ENCODE data around the gene ARHGEF6.

The ARHGEF6 gene

GRCh38 chrX:136714626-136715599 lies 65.8 kb downstream of the ARHGEF6 start:
- H3K9ac ChIP-seq (ENCODE audit: low read depth, low read length) = no peak overlapping the region
- H3K36me3 ChIP-seq (ENCODE audit: insufficient read depth, low read length) = no peaks in the 10 kb centered on the region
- peaks cover 5% of the 10 kb centered on the region for H3K4me1 ChIP-seq (ENCODE audit: control insufficient read depth, insufficient read depth, low read length)
- no peak overlapping the region for H3K4me3 ChIP-seq (ENCODE audit: low read length)
- H3K27me3 ChIP-seq (ENCODE audit: control insufficient read depth, insufficient read depth, low read length) = no peaks in the 10 kb centered on the region
- no peaks in the 10 kb centered on the region for H3K9me3 ChIP-seq (replicated peaks; ENCODE audit: low read length)
- no peak overlapping the region for H3K4me2 ChIP-seq (ENCODE audit: low read length)

- H3K9ac ChIP-seq (ENCODE audit: low read depth, low read length) = no peak overlapping the region
- H3K9me3 ChIP-seq (replicated peaks; ENCODE audit: low read length) = no peaks in the 10 kb centered on the region
- H3K27me3 ChIP-seq (ENCODE audit: control insufficient read depth, insufficient read depth, low read length) = no peaks in the 10 kb centered on the region
- no peaks in the 10 kb centered on the region for H3K36me3 ChIP-seq (ENCODE audit: insufficient read depth, low read length)
- no peak overlapping the region for H3K4me3 ChIP-seq (ENCODE audit: low read length)
- no peak overlapping the region for H3K4me2 ChIP-seq (ENCODE audit: low read length)
- peaks cover 5% of the 10 kb centered on the region for H3K4me1 ChIP-seq (ENCODE audit: control insufficient read depth, insufficient read depth, low read length)
Observed at GRCh38 chrX:136712650-136713310, 68.0 kb downstream of the ARHGEF6 start.

- no peak overlapping the region for H3K9ac ChIP-seq (ENCODE audit: low read depth, low read length)
- H3K9me3 ChIP-seq (replicated peaks; ENCODE audit: low read length) = no peaks in the 10 kb centered on the region
- no peak overlapping the region for H3K4me2 ChIP-seq (ENCODE audit: low read length)
- H3K27me3 ChIP-seq (ENCODE audit: control insufficient read depth, insufficient read depth, low read length) = no peaks in the 10 kb centered on the region
- H3K4me1 ChIP-seq (ENCODE audit: control insufficient read depth, insufficient read depth, low read length) = peaks cover 5% of the 10 kb centered on the region
- no peak overlapping the region for H3K4me3 ChIP-seq (ENCODE audit: low read length)
- H3K36me3 ChIP-seq (ENCODE audit: insufficient read depth, low read length) = no peaks in the 10 kb centered on the region
Observed at GRCh38 chrX:136711147-136711546, 69.6 kb downstream of the ARHGEF6 start.

- Histone ChIP-seq H3K9ac (ENCODE audit: low read depth, low read length) (peak overlapping the region; percentile 32), H3K4me3 (ENCODE audit: low read length) (no peak overlapping the region), H3K4me2 (ENCODE audit: low read length) (peak overlapping the region; percentile 40), H3K36me3 (ENCODE audit: insufficient read depth, low read length) (no peaks in the 10 kb centered on the region), H3K9me3 (replicated peaks; ENCODE audit: low read length) (no peaks in the 10 kb centered on the region), H3K4me1 (ENCODE audit: control insufficient read depth, insufficient read depth, low read length) (peaks cover 5% of the 10 kb centered on the region), H3K27me3 (ENCODE audit: control insufficient read depth, insufficient read depth, low read length) (no peaks in the 10 kb centered on the region)
Observed at GRCh38 chrX:136710325-136710951, 70.3 kb downstream of the ARHGEF6 start.

- Histone ChIP-seq H3K4me3 (ENCODE audit: low read length) (no peak overlapping the region), H3K9me3 (replicated peaks; ENCODE audit: low read length) (no peaks in the 10 kb centered on the region), H3K4me2 (ENCODE audit: low read length) (no peak overlapping the region), H3K9ac (ENCODE audit: low read depth, low read length) (no peak overlapping the region), H3K4me1 (ENCODE audit: control insufficient read depth, insufficient read depth, low read length) (peaks cover 5% of the 10 kb centered on the region), H3K36me3 (ENCODE audit: insufficient read depth, low read length) (no peaks in the 10 kb centered on the region), H3K27me3 (ENCODE audit: control insufficient read depth, insufficient read depth, low read length) (no peaks in the 10 kb centered on the region)
Observed at GRCh38 chrX:136708348-136708747, 72.4 kb downstream of the ARHGEF6 start.

GRCh38 chrX:136697156-136697555 lies 83.6 kb downstream of the ARHGEF6 start:
- H3K27me3 ChIP-seq (ENCODE audit: control insufficient read depth, insufficient read depth, low read length) = no peaks in the 10 kb centered on the region
- no peaks in the 10 kb centered on the region for H3K9me3 ChIP-seq (replicated peaks; ENCODE audit: low read length)

GRCh38 chrX:136694431-136695087 lies 86.2 kb downstream of the ARHGEF6 start:
- no peaks in the 10 kb centered on the region for H3K27me3 ChIP-seq (ENCODE audit: control insufficient read depth, insufficient read depth, low read length)
- H3K9me3 ChIP-seq (replicated peaks; ENCODE audit: low read length) = no peaks in the 10 kb centered on the region
- H3K4me2 ChIP-seq (ENCODE audit: low read length) = no peak overlapping the region
- no peak overlapping the region for H3K4me3 ChIP-seq (ENCODE audit: low read length)
- peaks cover 13% of the 10 kb centered on the region for H3K4me1 ChIP-seq (ENCODE audit: control insufficient read depth, insufficient read depth, low read length)
- H3K9ac ChIP-seq (ENCODE audit: low read depth, low read length) = no peak overlapping the region
- H3K36me3 ChIP-seq (ENCODE audit: insufficient read depth, low read length) = no peaks in the 10 kb centered on the region

More at GRCh38 chrX:136697156-136697555, 83.6 kb downstream of the ARHGEF6 start:
- no peaks in the 10 kb centered on the region for H3K4me1 ChIP-seq (ENCODE audit: control insufficient read depth, insufficient read depth, low read length)
- H3K4me3 ChIP-seq (ENCODE audit: low read length) = no peak overlapping the region
- H3K9ac ChIP-seq (ENCODE audit: low read depth, low read length) = no peak overlapping the region
- no peak overlapping the region for H3K4me2 ChIP-seq (ENCODE audit: low read length)
- H3K36me3 ChIP-seq (ENCODE audit: insufficient read depth, low read length) = no peaks in the 10 kb centered on the region

- no peaks in the 10 kb centered on the region for H3K9me3 ChIP-seq (replicated peaks; ENCODE audit: low read length)
- H3K36me3 ChIP-seq (ENCODE audit: insufficient read depth, low read length) = no peaks in the 10 kb centered on the region
- no peak overlapping the region for H3K9ac ChIP-seq (ENCODE audit: low read depth, low read length)
- peaks cover 13% of the 10 kb centered on the region for H3K4me1 ChIP-seq (ENCODE audit: control insufficient read depth, insufficient read depth, low read length)
- H3K4me2 ChIP-seq (ENCODE audit: low read length) = no peak overlapping the region
- no peak overlapping the region for H3K4me3 ChIP-seq (ENCODE audit: low read length)
- peaks cover 3% of the 10 kb centered on the region for H3K27me3 ChIP-seq (ENCODE audit: control insufficient read depth, insufficient read depth, low read length)
Observed at GRCh38 chrX:136692271-136692670, 88.5 kb downstream of the ARHGEF6 start.

- Histone ChIP-seq H3K36me3 (ENCODE audit: insufficient read depth, low read length) (no peaks in the 10 kb centered on the region), H3K4me2 (ENCODE audit: low read length) (no peak overlapping the region), H3K4me3 (ENCODE audit: low read length) (no peak overlapping the region), H3K4me1 (ENCODE audit: control insufficient read depth, insufficient read depth, low read length) (peaks cover 13% of the 10 kb centered on the region), H3K9ac (ENCODE audit: low read depth, low read length) (no peak overlapping the region), H3K9me3 (replicated peaks; ENCODE audit: low read length) (no peaks in the 10 kb centered on the region), H3K27me3 (ENCODE audit: control insufficient read depth, insufficient read depth, low read length) (peaks cover 3% of the 10 kb centered on the region)
Observed at GRCh38 chrX:136691028-136691809, 89.5 kb downstream of the ARHGEF6 start.

GRCh38 chrX:136689436-136689835 lies 91.3 kb downstream of the ARHGEF6 start:
- no peak overlapping the region for H3K4me2 ChIP-seq (ENCODE audit: low read length)
- peaks cover 13% of the 10 kb centered on the region for H3K4me1 ChIP-seq (ENCODE audit: control insufficient read depth, insufficient read depth, low read length)
- H3K9me3 ChIP-seq (replicated peaks; ENCODE audit: low read length) = no peaks in the 10 kb centered on the region
- no peak overlapping the region for H3K4me3 ChIP-seq (ENCODE audit: low read length)
- H3K36me3 ChIP-seq (ENCODE audit: insufficient read depth, low read length) = no peaks in the 10 kb centered on the region
- peaks cover 3% of the 10 kb centered on the region for H3K27me3 ChIP-seq (ENCODE audit: control insufficient read depth, insufficient read depth, low read length)
- H3K9ac ChIP-seq (ENCODE audit: low read depth, low read length) = no peak overlapping the region

All from skeletal muscle satellite cell (primary cell).